GM12891 (cell line): ENCODE data around the gene FAM199X.

ENCODE experiments used
- PAX5 ChIP-seq: IDR thresholded peaks from 2 replicates; pipeline ENCODE4 v1.6.1; 2011; ENCODE audit warnings: low read length, moderate library complexity, mild to moderate bottlenecking; ENCODE audit not compliant: insufficient read depth, severe bottlenecking
- POLR2A ChIP-seq: IDR thresholded peaks from 2 replicates; pipeline ENCODE4 v1.6.1; 2011; ENCODE audit warnings: low read depth, low read length, control low read depth
- POLR2AphosphoS5 ChIP-seq: IDR thresholded peaks from 2 replicates; pipeline ENCODE4 v1.6.1; 2011; ENCODE audit warnings: low read depth, low read length, control low read depth
- POU2F2 ChIP-seq: IDR thresholded peaks from 2 replicates; pipeline ENCODE4 v1.6.1; 2011; ENCODE audit warnings: low read depth, mild to moderate bottlenecking, control low read depth, low read length, moderate library complexity
- SPI1 ChIP-seq: IDR thresholded peaks from 2 replicates; pipeline ENCODE4 v1.6.1; 2011; ENCODE audit warnings: low read depth, low read length, control low read depth
- TAF1 ChIP-seq: IDR thresholded peaks from 2 replicates; pipeline ENCODE4 v1.6.1; 2011; ENCODE audit warnings: low read depth, low read length, control low read depth

GRCh38 chrX:104136241-104137019 is 29.8 kb upstream of the FAM199X start:
- no peak for TF ChIP-seq TAF1
- no peak for TF ChIP-seq POLR2A
- no peak for TF ChIP-seq POLR2AphosphoS5
- TF ChIP-seq PAX5, result no peak
- TF ChIP-seq SPI1, result no peak
- TF ChIP-seq POU2F2, result no peak
